Tibial artery (tissue), 4 donors: Measurements from ENCODE around the gene CDCA8.

Source experiments
- DNase-seq, 2 donors: peaks; one replicate each; pipeline ENCODE4 v3.0.0-alpha.2; 2019
- H3K27ac ChIP-seq, 2 donors: fragments of 200-600 bp; sonication (generic) in 1 of 2; 1 replicate in 1 of 2; 2 replicates in 1 of 2; pipeline ENCODE4 v1.5.1; 2018 to 2019; ENCODE audit warnings: mild to moderate bottlenecking in 1 of 2
- H3K27me3 ChIP-seq, 2 donors: fragments of 200-600 bp; sonication (generic) in 1 of 2; one replicate each; pipeline versions ENCODE4 v1.5.1 to v1.6.0; 2016 to 2019
- H3K36me3 ChIP-seq, 3 donors: fragments of 200-600 bp; sonication (generic) in 2 of 3; one replicate each; pipeline ENCODE4 v1.5.1; 2016 to 2019; ENCODE audit warnings: mild to moderate bottlenecking in 2 of 3
- H3K4me1 ChIP-seq, 4 donors: fragments of 200-600 bp; sonication (generic) in 2 of 4; 1 replicate in 3 of 4; 2 replicates in 1 of 4; pipeline ENCODE4 v1.5.1; 2016 to 2019
- H3K4me3 ChIP-seq, 2 donors: fragments of 200-600 bp; sonication (generic) in 1 of 2; 1 replicate in 1 of 2; 2 replicates in 1 of 2; pipeline ENCODE4 v1.5.1; 2018 to 2019; ENCODE audit warnings: mild to moderate bottlenecking in 2 of 2
- H3K9me3 ChIP-seq, 3 donors: fragments of 200-600 bp; sonication (generic) in 1 of 3; one replicate each; pipeline ENCODE4 v1.5.1; 2016 to 2019
- intact Hi-C: fragments of 100-400 bp; cut with DNase I; formaldehyde crosslinking; loops from one replicate; pipeline ENCODE4 v1.15.0; 2023; ENCODE audit warnings: low total_unique reads
- TF ChIP-seq, protein P1 (sequence below), 2 experiments: fragments of 200-600 bp in 1 of 2; fragments of 450-650 bp in 1 of 2; IDR thresholded peaks; one replicate each; pipeline ENCODE4 v1.5.1; 2017 to 2019; ENCODE audit warnings: antibody characterized with exemption in 2 of 2, mild to moderate bottlenecking in 1 of 2, moderate library complexity in 1 of 2

Gene CDCA8

DNA sequence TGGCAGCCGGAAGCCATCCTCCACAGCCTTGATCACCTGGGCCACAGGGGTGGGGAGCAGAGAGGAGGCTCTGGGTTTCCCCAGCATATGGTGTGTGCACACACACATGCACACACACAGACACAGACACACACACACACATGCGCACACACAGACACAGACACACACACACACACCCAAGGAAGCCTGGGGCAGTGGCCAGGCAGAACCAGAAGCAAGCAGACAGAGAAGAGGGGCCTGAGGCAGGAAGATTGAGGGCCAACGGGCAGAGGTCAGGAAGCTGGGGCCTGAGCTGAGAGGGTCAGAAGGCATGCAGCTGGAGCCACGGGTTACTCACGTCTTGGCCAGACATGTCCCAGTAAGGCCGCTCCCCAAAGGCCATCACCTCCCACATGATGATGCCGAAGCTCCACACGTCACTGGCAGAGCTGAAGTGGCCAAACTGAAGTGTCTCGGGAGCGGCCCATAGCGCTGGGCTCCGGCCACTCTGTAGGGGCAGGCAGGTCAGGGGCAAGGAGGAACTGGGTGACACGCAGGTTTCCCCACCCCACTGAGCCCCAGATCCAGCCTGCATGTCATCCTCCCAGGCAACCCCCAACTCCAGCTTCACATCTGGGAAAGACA, 27.4 kb downstream of the CDCA8 start:
- H3K9me3 ChIP-seq: no peaks in the 10 kb centered on the region
- intact Hi-C loops: no loop called here
- DNase-seq: no peak

DNA sequence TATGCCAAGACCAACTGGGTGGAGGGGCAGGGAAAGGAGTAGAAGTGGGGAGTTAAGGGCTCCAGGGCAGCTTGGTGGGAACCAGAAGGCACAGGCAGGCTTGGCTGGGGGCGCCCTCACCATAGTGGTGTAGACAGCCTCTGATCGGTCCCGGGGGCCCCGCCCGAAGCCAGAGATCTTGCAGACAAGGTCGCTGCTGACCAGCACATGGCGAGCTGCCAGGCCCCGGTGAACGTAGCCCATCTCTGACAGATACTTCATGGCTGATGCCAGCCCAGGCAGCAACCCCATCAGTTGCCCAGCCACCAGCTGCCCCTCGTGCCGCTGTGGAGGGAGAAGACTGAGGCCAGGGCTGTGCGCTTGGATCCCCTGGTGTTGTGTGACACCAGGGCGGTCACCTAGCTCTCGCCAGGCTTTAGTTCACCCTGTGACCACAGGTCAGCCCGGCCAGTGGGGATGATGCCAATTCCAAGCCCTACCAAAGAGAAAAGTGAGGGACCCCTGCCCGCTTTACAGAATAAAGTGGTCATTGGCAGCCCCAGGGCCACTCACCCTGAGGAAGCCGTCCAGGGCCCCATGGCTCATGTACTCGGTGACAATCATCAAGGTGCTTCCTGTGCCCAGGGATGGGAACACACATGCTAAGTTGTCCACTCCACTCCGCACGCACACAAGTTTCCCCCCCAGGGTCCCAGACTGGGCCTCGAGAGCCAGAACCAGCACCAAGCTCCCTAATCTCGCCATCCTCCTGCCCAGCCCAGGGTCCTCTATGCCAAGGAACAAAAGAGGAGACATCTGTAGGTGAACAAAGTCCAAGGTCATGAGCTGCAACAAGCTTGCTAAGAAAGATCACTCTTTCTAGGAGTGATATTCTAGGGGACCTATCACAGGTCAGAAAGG, 28.2 kb downstream of the CDCA8 start:
- no peaks in the 10 kb centered on the region for H3K4me1 ChIP-seq
- intact Hi-C loops: no loop called here
- H3K27me3 ChIP-seq: peaks cover 0 to 60% of the 10 kb centered on the region in 2 donors
- no peaks in the 10 kb centered on the region for H3K9me3 ChIP-seq
- DNase-seq: no peak
- no peak overlapping the region for H3K27ac ChIP-seq
- no peaks in the 10 kb centered on the region for H3K36me3 ChIP-seq
- no peak overlapping the region for H3K4me3 ChIP-seq
- TF ChIP-seq, protein P1, sequence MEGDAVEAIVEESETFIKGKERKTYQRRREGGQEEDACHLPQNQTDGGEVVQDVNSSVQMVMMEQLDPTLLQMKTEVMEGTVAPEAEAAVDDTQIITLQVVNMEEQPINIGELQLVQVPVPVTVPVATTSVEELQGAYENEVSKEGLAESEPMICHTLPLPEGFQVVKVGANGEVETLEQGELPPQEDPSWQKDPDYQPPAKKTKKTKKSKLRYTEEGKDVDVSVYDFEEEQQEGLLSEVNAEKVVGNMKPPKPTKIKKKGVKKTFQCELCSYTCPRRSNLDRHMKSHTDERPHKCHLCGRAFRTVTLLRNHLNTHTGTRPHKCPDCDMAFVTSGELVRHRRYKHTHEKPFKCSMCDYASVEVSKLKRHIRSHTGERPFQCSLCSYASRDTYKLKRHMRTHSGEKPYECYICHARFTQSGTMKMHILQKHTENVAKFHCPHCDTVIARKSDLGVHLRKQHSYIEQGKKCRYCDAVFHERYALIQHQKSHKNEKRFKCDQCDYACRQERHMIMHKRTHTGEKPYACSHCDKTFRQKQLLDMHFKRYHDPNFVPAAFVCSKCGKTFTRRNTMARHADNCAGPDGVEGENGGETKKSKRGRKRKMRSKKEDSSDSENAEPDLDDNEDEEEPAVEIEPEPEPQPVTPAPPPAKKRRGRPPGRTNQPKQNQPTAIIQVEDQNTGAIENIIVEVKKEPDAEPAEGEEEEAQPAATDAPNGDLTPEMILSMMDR (IDR thresholded peaks at IDR 0.05): no peak

More for the DNA sequence above, 27.4 kb downstream of the CDCA8 start:
- Histone ChIP-seq H3K27ac (no peak overlapping the region), H3K27me3 (peaks cover 0 to 59% of the 10 kb centered on the region in 2 donors), H3K36me3 (no peaks in the 10 kb centered on the region), H3K4me1 (no peaks in the 10 kb centered on the region), H3K4me3 (no peak overlapping the region)
- TF ChIP-seq, protein P1 (IDR thresholded peaks at IDR 0.05): no peak

DNA sequence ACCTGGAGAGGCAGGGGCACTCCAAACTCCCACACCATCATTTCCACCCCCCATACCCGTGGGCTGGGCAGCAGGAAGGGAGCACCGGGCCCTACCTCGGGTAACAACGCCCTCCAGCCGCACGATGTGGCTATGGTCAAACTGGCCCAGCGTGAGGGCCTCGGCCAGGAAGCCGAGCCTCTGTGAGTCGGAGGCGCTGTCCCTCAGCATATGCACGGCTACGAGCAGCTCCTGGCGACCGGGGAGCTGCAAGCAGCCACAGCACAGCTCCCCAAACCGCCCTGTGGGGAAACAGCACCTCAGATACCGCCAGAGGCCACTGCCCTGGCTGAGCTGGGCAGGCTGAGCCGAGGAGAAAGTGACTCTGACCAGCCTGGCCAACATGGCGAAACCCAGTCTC, 29.2 kb downstream of the CDCA8 start:
- TF ChIP-seq, protein P1 (IDR thresholded peaks at IDR 0.05): no peak
- intact Hi-C loops: no loop called here
- no peak overlapping the region for H3K27ac ChIP-seq
- DNase-seq: no peak
- H3K9me3 ChIP-seq: no peaks in the 10 kb centered on the region
- H3K4me1 ChIP-seq: no peaks in the 10 kb centered on the region
- H3K36me3 ChIP-seq: no peaks in the 10 kb centered on the region
- H3K4me3 ChIP-seq: no peak overlapping the region
- peaks cover 0 to 64% of the 10 kb centered on the region in 2 donors for H3K27me3 ChIP-seq

DNA sequence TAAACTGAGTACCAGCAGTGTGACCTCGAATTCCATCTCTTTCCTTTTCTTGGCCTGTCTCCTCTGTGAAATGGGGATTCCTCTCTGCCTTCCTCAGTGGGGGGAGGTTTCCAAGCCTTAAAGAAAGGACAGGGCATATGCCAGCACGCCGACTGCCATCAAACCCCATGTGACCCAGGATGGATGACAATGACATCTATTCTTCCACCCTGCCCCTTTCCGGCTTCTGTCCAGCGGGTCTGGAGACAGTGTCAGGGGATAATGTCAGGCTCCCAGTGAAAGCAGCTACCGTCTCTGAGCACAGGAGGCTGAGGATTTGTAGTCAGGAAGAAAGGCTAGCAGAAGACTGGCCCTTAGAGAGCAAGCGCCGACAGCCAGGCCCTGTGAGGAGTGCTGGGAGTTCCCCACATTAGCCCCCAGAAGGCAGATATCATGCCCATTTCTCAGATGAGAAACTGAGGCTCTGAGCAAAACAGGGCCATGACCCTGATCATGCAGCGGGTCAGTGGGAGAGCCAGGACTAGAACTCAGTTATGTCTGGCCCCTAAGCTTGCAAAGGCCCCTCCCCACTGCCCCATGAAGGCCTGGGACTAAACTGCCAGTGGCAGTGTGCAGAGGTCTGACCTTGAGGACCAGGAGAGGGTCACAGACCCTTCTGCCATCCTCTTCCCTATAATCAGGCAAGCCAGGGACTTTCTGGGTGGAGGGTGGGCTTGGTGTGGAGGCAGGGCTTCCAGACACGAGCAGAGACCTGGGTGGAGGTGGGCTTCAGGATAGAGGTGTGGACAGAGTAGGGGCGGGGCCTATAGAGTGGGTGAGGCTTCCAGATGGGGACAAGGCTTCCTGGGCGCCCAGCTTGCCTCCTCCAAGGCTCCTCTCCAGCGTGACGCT, 30.1 kb downstream of the CDCA8 start:
- intact Hi-C loops: no loop called here
- TF ChIP-seq, protein P1 (IDR thresholded peaks at IDR 0.05): no peak
- Histone ChIP-seq H3K27ac (no peak overlapping the region), H3K36me3 (no peaks in the 10 kb centered on the region), H3K27me3 (peaks cover 0 to 65% of the 10 kb centered on the region in 2 donors), H3K4me3 (no peak overlapping the region), H3K4me1 (no peaks in the 10 kb centered on the region), H3K9me3 (no peaks in the 10 kb centered on the region)
- no peak for DNase-seq

DNA sequence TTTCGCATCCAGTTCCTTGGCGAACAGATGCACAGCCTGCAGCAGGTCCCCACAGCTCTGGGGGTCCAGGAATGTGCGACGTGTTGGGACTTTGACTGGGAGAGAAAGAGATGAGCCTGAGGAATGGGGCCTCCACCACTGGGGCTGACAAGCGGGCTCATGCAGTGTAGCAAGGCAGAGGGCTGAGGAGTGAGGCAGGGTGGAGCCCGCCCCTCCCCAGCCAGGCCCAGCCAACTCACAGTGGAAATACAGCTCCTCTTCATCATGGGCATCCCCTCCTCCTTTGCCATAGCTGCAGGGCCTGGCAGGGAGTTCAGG, 30.7 kb downstream of the CDCA8 start:
- Histone ChIP-seq H3K4me1 (no peaks in the 10 kb centered on the region), H3K9me3 (no peaks in the 10 kb centered on the region), H3K27me3 (peaks cover 0 to 60% of the 10 kb centered on the region in 2 donors), H3K27ac (no peak overlapping the region), H3K4me3 (no peak overlapping the region), H3K36me3 (no peaks in the 10 kb centered on the region)
- TF ChIP-seq, protein P1 (IDR thresholded peaks at IDR 0.05): no peak
- intact Hi-C loops: no loop called here
- no peak for DNase-seq
